ENCODE data around the gene DMAP1.

Gene DMAP1

DNA sequence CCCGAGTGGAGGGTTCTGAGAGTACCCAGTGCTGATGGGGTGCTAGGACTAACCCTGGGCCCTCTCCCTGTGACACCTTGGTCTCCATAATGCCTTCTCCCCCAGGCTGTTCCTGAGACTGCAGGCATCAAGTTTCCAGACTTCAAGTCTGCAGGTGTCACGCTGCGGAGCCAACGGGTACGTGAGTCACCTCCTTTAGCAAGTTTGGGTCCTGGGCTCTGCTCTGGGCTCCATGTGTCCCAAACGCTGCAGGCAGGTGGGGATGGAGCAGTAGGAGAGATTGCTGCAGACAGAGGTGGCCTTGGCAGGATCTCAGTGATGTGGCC is 6.0 kb downstream of the DMAP1 start:
- CTCF ChIA-PET, result interaction anchor here (0.8 to 8.2 kb wide), 13 partner anchors 8 to 433 kb away, joined by 3 to 167 read pairs (median 16); no protein-coding TSS in a partner anchor

DNA sequence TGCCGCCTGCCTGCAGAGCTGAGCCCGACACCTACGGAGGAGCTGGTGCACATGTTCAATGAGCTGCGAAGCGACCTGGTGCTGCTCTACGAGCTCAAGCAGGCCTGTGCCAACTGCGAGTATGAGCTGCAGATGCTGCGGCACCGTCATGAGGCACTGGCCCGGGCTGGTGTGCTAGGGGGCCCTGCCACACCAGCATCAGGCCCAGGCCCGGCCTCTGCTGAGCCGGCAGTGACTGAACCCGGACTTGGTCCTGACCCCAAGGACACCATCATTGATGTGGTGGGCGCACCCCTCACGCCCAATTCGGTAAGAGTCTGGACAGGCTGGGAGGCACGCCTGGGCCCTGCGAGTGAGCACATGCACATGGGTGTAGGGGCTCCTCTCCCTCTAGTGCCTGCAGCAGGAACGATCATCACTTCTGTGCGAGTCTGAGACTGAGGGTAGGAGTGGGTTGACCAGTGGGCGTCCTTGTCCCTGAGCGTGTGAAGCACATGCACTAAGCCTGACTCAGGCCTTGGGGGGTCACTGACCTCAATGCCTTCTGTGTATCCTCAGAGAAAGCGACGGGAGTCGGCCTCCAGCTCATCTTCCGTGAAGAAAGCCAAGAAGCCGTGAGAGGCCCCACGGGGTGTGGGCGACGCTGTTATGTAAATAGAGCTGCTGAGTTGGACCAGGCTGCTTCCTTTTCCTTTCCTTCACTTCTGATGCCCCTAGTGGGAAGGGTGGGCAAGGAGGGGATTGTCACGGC is 6.9 kb downstream of the DMAP1 start:
- no peak overlapping the region for H3K4me3 ChIP-seq (ENCODE audit: low read depth, low read length)
- TF ChIP-seq, protein P1, sequence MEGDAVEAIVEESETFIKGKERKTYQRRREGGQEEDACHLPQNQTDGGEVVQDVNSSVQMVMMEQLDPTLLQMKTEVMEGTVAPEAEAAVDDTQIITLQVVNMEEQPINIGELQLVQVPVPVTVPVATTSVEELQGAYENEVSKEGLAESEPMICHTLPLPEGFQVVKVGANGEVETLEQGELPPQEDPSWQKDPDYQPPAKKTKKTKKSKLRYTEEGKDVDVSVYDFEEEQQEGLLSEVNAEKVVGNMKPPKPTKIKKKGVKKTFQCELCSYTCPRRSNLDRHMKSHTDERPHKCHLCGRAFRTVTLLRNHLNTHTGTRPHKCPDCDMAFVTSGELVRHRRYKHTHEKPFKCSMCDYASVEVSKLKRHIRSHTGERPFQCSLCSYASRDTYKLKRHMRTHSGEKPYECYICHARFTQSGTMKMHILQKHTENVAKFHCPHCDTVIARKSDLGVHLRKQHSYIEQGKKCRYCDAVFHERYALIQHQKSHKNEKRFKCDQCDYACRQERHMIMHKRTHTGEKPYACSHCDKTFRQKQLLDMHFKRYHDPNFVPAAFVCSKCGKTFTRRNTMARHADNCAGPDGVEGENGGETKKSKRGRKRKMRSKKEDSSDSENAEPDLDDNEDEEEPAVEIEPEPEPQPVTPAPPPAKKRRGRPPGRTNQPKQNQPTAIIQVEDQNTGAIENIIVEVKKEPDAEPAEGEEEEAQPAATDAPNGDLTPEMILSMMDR (IDR thresholded peaks at IDR 0.05; ENCODE audit: insufficient read depth, low read length, missing control alignments), result no peak
- CTCF ChIA-PET, result interaction anchor here (1.0 to 8.2 kb wide), 8 partner anchors 16 to 432 kb away, joined by 4 to 167 read pairs (median 37); no protein-coding TSS in a partner anchor
- POLR2A ChIA-PET, result interaction anchor here (0.8 to 1.0 kb wide), 2 partner anchors 13 to 18 kb away, joined by 3 to 4 read pairs; no protein-coding TSS in a partner anchor
- DNase-seq (ENCODE audit: low read depth, low spot score), result no peak

More for the DNA sequence above, 6.0 kb downstream of the DMAP1 start:
- DNase-seq (ENCODE audit: low read depth, low spot score), result no peak
- TF ChIP-seq, protein P1 (IDR thresholded peaks at IDR 0.05; ENCODE audit: insufficient read depth, low read length, missing control alignments), result no peak
- POLR2A ChIA-PET, result no interaction called here
- no peak overlapping the region for H3K4me3 ChIP-seq (ENCODE audit: low read depth, low read length)

DNA sequence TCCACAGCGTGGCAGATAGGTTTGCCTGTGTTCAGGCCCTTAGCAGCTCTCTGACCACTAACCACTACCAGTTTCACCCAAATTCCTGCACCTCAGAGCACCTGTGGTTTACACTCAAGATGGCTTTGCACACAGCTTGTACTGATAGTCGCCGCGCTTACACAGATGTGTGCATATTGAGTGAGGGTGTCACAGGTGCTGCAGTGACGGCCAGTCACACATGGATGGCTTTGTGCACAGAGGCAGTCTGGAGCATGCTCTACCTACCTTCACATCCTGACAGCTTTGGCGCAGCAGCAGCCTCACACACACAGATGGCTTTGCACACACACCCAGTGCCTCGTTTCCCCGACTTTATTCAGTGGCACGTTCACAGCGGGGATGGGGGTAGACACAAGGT is 7.5 kb downstream of the DMAP1 start:
- CTCF ChIA-PET, result interaction anchor here (2.0 to 8.2 kb wide), 5 partner anchors 16 to 374 kb away, joined by 6 to 167 read pairs (median 87); no protein-coding TSS in a partner anchor
- DNase-seq (ENCODE audit: low read depth, low spot score), result no peak
- H3K4me3 ChIP-seq (ENCODE audit: low read depth, low read length), result no peak overlapping the region
- TF ChIP-seq, protein P1 (IDR thresholded peaks at IDR 0.05; ENCODE audit: insufficient read depth, low read length, missing control alignments), result no peak
- POLR2A ChIA-PET, result interaction anchor here (1.0 kb wide), 1 partner anchor 18 kb away, joined by 3 read pairs; no protein-coding TSS in a partner anchor

DNA sequence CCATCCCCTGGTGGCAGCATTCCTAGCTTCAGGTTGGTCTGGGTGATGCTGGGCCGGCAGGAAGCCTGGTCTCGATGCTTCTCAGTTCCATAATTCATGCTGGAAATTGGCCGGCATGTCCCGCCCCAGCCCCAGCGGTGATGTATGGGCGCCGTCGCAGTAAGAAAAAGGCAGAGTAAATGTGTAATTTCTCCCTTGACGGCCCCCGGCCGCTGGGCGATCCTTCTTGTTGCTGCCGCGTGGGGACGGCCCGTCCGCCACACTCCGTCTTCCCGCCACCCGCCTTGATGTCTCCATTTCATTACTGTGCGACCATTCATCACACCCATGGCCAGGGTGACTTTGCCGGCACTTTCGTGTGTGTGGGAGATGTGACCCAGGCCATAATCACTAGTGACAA is 8.5 kb downstream of the DMAP1 start:
- TF ChIP-seq, protein P1 (IDR thresholded peaks at IDR 0.05; ENCODE audit: insufficient read depth, low read length, missing control alignments), result no peak
- CTCF ChIA-PET, result interaction anchor here (7.2 to 8.2 kb wide), 3 partner anchors 15 to 373 kb away, joined by 87 to 167 read pairs (median 101); no protein-coding TSS in a partner anchor
- POLR2A ChIA-PET, result no interaction called here
- H3K4me3 ChIP-seq (ENCODE audit: low read depth, low read length), result no peak overlapping the region
- DNase-seq (ENCODE audit: low read depth, low spot score), result no peak

DNA sequence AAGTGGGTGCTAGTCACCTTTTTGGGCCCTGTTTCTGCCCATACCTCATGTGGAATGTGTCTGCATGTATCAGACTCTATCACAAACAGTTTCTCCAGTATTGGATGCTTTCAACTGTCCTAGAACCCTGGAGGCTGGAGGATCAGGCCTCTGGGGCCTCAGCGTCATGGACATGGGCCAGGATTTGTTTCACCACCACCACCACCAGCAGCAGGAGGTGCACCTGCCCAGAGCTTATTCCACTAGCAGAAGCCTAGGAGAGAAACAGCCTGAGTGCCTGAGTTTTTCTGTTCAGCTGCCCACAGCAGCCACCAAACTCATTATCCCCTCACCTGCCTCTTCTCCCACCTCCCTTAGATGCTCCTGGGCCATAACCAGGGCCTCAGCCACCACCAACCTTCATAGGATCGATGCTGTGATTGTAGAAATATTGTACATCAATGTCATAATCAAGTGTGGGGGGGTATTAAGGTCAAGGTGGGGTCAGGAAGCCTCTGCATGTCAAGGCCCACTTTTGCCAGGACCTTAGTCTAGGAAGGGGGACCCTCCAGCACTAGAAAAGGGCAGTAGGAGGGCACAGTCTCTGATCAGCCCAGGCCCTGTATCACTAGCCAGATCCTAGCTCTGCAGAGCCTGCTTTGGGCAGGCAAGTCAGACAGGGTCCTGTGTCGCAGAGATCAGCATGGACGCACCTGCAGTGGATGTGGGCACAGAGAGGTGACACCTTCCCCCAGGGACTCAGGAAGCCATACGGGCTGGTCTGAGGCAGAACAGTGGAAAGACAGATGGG is 9.3 kb downstream of the DMAP1 start:
- CTCF ChIA-PET, result no interaction called here
- POLR2A ChIA-PET, result no interaction called here
- TF ChIP-seq, protein P1 (IDR thresholded peaks at IDR 0.05; ENCODE audit: insufficient read depth, low read length, missing control alignments), result no peak
- DNase-seq (ENCODE audit: low read depth, low spot score), result no peak
- no peak overlapping the region for H3K4me3 ChIP-seq (ENCODE audit: low read depth, low read length)

DNA sequence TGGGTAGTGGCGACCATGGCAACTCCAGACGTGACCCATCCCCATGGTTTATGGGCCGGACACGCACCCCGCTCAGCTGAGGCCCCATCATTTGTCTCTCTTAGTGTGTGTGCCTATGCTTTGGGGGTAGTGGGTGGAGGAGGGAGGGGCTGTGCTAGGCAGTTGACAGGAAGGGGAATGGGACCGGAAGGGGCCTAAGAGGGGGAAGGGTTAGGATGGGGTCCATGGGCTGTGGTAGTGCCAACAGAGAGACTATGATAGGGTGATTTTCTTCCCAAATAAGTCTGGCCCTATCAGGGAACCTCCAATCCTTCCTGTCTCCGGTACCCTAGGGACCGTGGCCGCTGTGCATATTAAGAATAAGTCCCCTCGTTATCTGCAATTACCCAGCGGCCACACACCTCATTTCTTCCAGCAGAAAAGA is 9.9 kb downstream of the DMAP1 start:
- H3K4me3 ChIP-seq (ENCODE audit: low read depth, low read length), result no peak overlapping the region
- TF ChIP-seq, protein P1 (IDR thresholded peaks at IDR 0.05; ENCODE audit: insufficient read depth, low read length, missing control alignments), result no peak
- ChIA-PET CTCF (interaction anchor here (7.3 kb wide), 1 partner anchor 7 kb away, joined by 81 read pairs; no protein-coding TSS in a partner anchor), POLR2A (interaction anchor here (0.9 kb wide), 1 partner anchor 419 kb away, joined by 3 read pairs; no protein-coding TSS in a partner anchor)
- no peak for DNase-seq (ENCODE audit: low read depth, low spot score)

Measured in AG04449 (cell line).